ENCODE measurements around the gene TDRKH.

The TDRKH gene

DNA sequence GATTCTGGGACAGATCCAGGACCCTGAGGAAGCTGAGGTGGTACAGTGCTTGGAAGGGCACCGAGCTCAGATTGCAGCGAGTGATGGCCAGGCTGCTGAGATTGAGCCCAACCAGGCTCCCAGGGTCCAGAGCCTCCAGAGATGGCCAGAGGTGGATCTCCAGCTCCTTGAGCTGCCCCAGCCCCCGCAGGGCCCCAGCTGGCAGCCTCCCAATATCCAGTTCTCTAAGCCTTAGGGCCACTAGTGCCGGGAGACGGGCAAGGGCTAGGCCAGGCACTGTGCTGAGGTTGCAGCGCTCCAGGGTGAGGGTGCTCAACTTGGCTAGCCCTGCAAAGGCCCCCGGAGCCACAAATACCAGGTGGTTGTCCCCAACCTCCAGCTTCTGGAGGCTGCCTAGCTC is 11.5 kb upstream of the TDRKH start:
- TF ChIP-seq FOXP2 (optimal IDR thresholded peaks at IDR 0.05; ENCODE audit: borderline replicate concordance, extremely low read depth, extremely low read length, insufficient read depth) (no peak), TAF1 (IDR thresholded peaks at IDR 0.05; ENCODE audit: borderline replicate concordance, insufficient read depth, low read length) (no peak), POLR2AphosphoS5 (IDR thresholded peaks at IDR 0.05; ENCODE audit: low read depth, low read length) (no peak), SIN3A (IDR thresholded peaks at IDR 0.05; ENCODE audit: borderline replicate concordance, insufficient read depth, low read length) (no peak)
- TF ChIP-seq, protein P1, sequence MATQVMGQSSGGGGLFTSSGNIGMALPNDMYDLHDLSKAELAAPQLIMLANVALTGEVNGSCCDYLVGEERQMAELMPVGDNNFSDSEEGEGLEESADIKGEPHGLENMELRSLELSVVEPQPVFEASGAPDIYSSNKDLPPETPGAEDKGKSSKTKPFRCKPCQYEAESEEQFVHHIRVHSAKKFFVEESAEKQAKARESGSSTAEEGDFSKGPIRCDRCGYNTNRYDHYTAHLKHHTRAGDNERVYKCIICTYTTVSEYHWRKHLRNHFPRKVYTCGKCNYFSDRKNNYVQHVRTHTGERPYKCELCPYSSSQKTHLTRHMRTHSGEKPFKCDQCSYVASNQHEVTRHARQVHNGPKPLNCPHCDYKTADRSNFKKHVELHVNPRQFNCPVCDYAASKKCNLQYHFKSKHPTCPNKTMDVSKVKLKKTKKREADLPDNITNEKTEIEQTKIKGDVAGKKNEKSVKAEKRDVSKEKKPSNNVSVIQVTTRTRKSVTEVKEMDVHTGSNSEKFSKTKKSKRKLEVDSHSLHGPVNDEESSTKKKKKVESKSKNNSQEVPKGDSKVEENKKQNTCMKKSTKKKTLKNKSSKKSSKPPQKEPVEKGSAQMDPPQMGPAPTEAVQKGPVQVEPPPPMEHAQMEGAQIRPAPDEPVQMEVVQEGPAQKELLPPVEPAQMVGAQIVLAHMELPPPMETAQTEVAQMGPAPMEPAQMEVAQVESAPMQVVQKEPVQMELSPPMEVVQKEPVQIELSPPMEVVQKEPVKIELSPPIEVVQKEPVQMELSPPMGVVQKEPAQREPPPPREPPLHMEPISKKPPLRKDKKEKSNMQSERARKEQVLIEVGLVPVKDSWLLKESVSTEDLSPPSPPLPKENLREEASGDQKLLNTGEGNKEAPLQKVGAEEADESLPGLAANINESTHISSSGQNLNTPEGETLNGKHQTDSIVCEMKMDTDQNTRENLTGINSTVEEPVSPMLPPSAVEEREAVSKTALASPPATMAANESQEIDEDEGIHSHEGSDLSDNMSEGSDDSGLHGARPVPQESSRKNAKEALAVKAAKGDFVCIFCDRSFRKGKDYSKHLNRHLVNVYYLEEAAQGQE (IDR thresholded peaks at IDR 0.05; ENCODE audit: insufficient read depth in 1 of 2, low read depth in 2 of 2, low read length in 2 of 2), result no peak

DNA sequence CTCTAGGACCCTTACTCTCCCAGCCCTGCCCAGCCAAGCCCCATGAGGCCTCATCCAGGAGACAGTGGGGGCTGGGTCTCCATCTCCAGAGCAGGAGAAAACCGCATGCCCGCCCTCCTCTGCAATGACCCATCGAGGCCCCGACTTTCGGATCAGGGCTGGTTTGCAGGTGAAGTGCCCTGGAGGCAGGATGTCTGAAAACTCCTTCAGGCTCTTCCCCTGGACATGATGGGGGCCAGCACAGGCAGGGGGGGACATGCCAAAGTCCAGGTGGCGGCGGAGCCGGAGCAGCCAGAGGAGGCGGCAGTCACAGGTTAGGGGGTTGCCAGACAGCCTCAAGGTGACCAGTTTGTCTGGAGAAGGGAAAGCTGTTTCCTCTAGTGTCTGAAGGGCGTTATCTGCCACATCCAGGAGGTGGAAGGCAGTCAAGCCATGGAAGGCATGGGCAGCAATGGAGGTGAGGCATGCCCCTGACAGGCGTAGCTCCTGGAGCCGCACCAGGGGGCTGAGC is 11.1 kb upstream of the TDRKH start:
- TF ChIP-seq POLR2AphosphoS5 (IDR thresholded peaks at IDR 0.05; ENCODE audit: low read depth, low read length) (no peak), TAF1 (IDR thresholded peaks at IDR 0.05; ENCODE audit: borderline replicate concordance, insufficient read depth, low read length) (no peak), FOXP2 (optimal IDR thresholded peaks at IDR 0.05; ENCODE audit: borderline replicate concordance, extremely low read depth, extremely low read length, insufficient read depth) (no peak), SIN3A (IDR thresholded peaks at IDR 0.05; ENCODE audit: borderline replicate concordance, insufficient read depth, low read length) (no peak)
- TF ChIP-seq, protein P1 (IDR thresholded peaks at IDR 0.05; ENCODE audit: insufficient read depth in 1 of 2, low read depth in 2 of 2, low read length in 2 of 2), result no peak

DNA sequence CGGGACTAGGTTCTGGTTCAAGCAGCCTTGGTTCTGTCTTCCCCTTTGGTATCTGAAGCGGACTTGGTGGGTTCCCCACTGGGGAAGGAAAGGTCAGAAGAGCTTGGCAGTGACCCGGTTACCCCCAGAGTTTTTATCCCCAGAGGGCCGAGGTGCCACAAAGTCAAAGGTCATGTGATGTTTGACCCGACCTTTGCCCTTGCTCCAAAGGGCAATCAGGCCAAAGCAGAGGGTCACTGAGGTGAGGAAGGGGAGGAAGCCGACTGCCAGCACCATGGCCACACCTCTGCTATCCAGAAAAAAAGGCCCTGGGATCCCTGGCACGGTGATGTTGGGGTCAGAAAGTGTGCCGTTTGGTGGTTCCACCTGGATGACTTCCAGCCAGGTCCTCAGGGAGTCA is 10.5 kb upstream of the TDRKH start:
- no peak for TF ChIP-seq FOXP2 (optimal IDR thresholded peaks at IDR 0.05; ENCODE audit: borderline replicate concordance, extremely low read depth, extremely low read length, insufficient read depth)
- TF ChIP-seq POLR2AphosphoS5 (IDR thresholded peaks at IDR 0.05; ENCODE audit: low read depth, low read length), result no peak
- TF ChIP-seq TAF1 (IDR thresholded peaks at IDR 0.05; ENCODE audit: borderline replicate concordance, insufficient read depth, low read length), result no peak
- TF ChIP-seq SIN3A (IDR thresholded peaks at IDR 0.05; ENCODE audit: borderline replicate concordance, insufficient read depth, low read length), result no peak
- TF ChIP-seq, protein P1 (IDR thresholded peaks at IDR 0.05; ENCODE audit: insufficient read depth in 1 of 2, low read depth in 2 of 2, low read length in 2 of 2), result no peak

DNA sequence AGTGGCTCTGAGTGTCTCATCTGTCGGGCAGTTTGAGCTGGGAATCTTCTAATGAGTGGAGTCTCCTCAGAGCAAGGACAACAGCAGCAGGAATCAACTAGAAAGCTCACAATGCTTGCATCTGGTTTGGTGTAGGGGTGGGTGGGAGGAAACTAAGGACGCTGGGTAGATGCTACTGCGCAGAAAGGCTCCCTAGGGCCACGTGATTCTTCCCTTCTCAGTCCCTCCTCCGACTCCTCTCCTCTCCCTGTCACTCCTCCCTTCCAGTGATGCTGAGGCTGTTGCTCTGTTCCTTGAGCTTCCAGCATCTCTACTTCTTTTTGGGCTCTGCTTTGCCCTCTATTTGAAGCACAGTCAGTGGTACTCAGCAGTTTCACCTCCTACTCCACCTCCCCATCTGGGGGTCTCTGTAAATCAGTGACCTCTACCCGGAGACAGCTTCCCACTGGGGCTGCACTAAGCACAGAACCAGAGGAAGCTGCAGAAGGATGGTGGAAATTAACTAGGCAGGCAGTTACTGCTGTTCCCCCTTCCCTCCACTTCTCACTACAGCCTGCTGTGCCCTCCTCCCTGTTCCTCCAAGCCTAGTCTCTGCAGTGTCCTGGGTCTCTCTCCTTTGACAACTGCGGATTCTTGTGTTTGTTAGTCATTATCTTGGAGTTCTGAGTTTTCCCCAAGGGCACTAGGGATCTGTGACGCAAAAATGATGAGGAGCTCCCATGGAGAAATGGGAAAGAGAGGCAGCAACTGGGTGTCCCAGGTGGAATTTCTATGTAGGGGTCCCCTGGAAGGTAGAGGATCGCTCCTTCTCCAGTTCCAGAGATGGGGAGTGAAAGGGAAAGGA is 9.1 kb upstream of the TDRKH start:
- TF ChIP-seq FOXP2 (optimal IDR thresholded peaks at IDR 0.05; ENCODE audit: borderline replicate concordance, extremely low read depth, extremely low read length, insufficient read depth) (no peak), POLR2AphosphoS5 (IDR thresholded peaks at IDR 0.05; ENCODE audit: low read depth, low read length) (no peak), TAF1 (IDR thresholded peaks at IDR 0.05; ENCODE audit: borderline replicate concordance, insufficient read depth, low read length) (no peak), SIN3A (IDR thresholded peaks at IDR 0.05; ENCODE audit: borderline replicate concordance, insufficient read depth, low read length) (no peak)
- TF ChIP-seq, protein P1 (IDR thresholded peaks at IDR 0.05; ENCODE audit: insufficient read depth in 1 of 2, low read depth in 2 of 2, low read length in 2 of 2), result no peak

All from PFSK-1 (cell line).